ENCODE results near the gene TTLL7. TPM values are rescaled to one million over a fixed set of nuclear protein-coding genes. Genes with fewer than 3 reads are reported as not detected.
"Not testable (repeated sequence)": the region's sequence is repeated elsewhere in the genome, so short reads cannot be mapped to it uniquely, and the experiment has no call there.

TTLL7 gene
- total RNA-seq, 2 donors from 2014 or later = 25.7 to 29.0 TPM

GRCh38 chr1:83995649-83996048 is 3.3 kb downstream of the TTLL7 start:
- 91 to 97% methylated on average over 1 of the region's 1 CpG for WGBS, 2 donors
- ATAC-seq = no peak

GRCh38 chr1:83994111-83994510 is 4.8 kb downstream of the TTLL7 start:
- intact Hi-C loops (cut with DNase I) = no loop called here
- TF ChIP-seq POLR2A (IDR thresholded peaks at IDR 0.05) (no peak), CTCF (IDR thresholded peaks at IDR 0.05) (no peak)
- Histone ChIP-seq H3K27ac (no peak overlapping the region), H3K9me3 (no peaks in the 10 kb centered on the region), H3K36me3 (replicated peaks in 1 of 2; ENCODE audit: insufficient read depth in 1 of 2, low read depth in 2 of 2) (no peaks in the 10 kb centered on the region), H3K27me3 (no peaks in the 10 kb centered on the region), H3K4me3 (no peak overlapping the region), H3K4me1 (peaks cover 24% of the 10 kb centered on the region)
- no peak for ATAC-seq
- 92% methylated on average over 1 of the region's 1 CpG; no CpG with 5 or more reads in 1 of the 2 donors for WGBS, 2 donors
- no peak for DNase-seq

More at GRCh38 chr1:83995649-83996048, 3.3 kb downstream of the TTLL7 start:
- H3K4me1 ChIP-seq = peaks cover 24% of the 10 kb centered on the region
- no peaks in the 10 kb centered on the region for H3K9me3 ChIP-seq
- no peak for TF ChIP-seq CTCF (IDR thresholded peaks at IDR 0.05)
- TF ChIP-seq POLR2A (IDR thresholded peaks at IDR 0.05) = no peak
- DNase-seq = no peak
- H3K4me3 ChIP-seq = no peak overlapping the region
- intact Hi-C loops (cut with DNase I) = no loop called here
- H3K27me3 ChIP-seq = no peaks in the 10 kb centered on the region
- no peaks in the 10 kb centered on the region for H3K36me3 ChIP-seq (replicated peaks in 1 of 2; ENCODE audit: insufficient read depth in 1 of 2, low read depth in 2 of 2)
- peak overlapping the region in 1 of 4 donors; percentile 28 for H3K27ac ChIP-seq

- no peak overlapping the region for H3K27ac ChIP-seq
- WGBS, 2 donors = 84 to 87% methylated on average over 2 of the region's 2 CpGs
- intact Hi-C loops (cut with DNase I) = no loop called here
- no peaks in the 10 kb centered on the region for H3K36me3 ChIP-seq (replicated peaks in 1 of 2; ENCODE audit: insufficient read depth in 1 of 2, low read depth in 2 of 2)
- H3K27me3 ChIP-seq = no peaks in the 10 kb centered on the region
- H3K4me1 ChIP-seq = peaks cover 9% of the 10 kb centered on the region
- no peaks in the 10 kb centered on the region for H3K9me3 ChIP-seq
- ATAC-seq (no peak), DNase-seq (no peak)
- no peak for TF ChIP-seq POLR2A (IDR thresholded peaks at IDR 0.05)
- no peak for TF ChIP-seq CTCF (IDR thresholded peaks at IDR 0.05)
- no peak overlapping the region for H3K4me3 ChIP-seq
Observed at GRCh38 chr1:83990734-83991133, 8.2 kb downstream of the TTLL7 start.

- intact Hi-C loops (cut with DNase I) = no loop called here
- no peaks in the 10 kb centered on the region for H3K9me3 ChIP-seq
- DNase-seq (peak; percentile 5 to 51 (median 24)), ATAC-seq (peak; percentile 63)
- H3K4me1 ChIP-seq = peaks cover 6% of the 10 kb centered on the region
- no peaks in the 10 kb centered on the region for H3K27me3 ChIP-seq
- H3K27ac ChIP-seq = no peak overlapping the region
- TF ChIP-seq CTCF (IDR thresholded peaks at IDR 0.05) = no peak
- no peak for TF ChIP-seq POLR2A (IDR thresholded peaks at IDR 0.05)
- 51 to 57% methylated on average over 3 of the region's 3 CpGs for WGBS, 2 donors
- no peaks in the 10 kb centered on the region for H3K36me3 ChIP-seq (replicated peaks in 1 of 2; ENCODE audit: insufficient read depth in 1 of 2, low read depth in 2 of 2)
- H3K4me3 ChIP-seq = no peak overlapping the region
Observed at GRCh38 chr1:83985048-83985447, 13.9 kb downstream of the TTLL7 start.

GRCh38 chr1:83983918-83984317 is 15.0 kb downstream of the TTLL7 start:
- H3K4me3 ChIP-seq; H3K9me3 ChIP-seq; H3K27ac ChIP-seq; DNase-seq; H3K36me3 ChIP-seq (replicated peaks in 1 of 2; ENCODE audit: insufficient read depth in 1 of 2, low read depth in 2 of 2); intact Hi-C loops (cut with DNase I); ATAC-seq; H3K27me3 ChIP-seq; H3K4me1 ChIP-seq: not testable (repeated sequence)
- 100% methylated on average over 1 of the region's 1 CpG for WGBS, 2 donors
